Left ventricle myocardium inferior (tissue), 1 donor: ENCODE data around the gene CERS6. TPM values are rescaled to one million over a fixed set of nuclear protein-coding genes. Genes with fewer than 3 reads are reported as not detected.
"Not testable (repeated sequence)": the region's sequence is repeated elsewhere in the genome, so short reads cannot be mapped to it uniquely, and the experiment has no call there.

Experiments
- DNase-seq: peaks from one replicate; pipeline ENCODE4 v3.0.0-alpha.2; 2020
- H3K27ac ChIP-seq: fragments of 200-600 bp; replicated peaks from 2 replicates; pipeline ENCODE4 v1.8.0; 2021
- H3K27me3 ChIP-seq: fragments of 200-600 bp; 2 replicates; pipeline ENCODE4 v1.8.0; 2021; ENCODE audit warnings: low read depth
- H3K36me3 ChIP-seq: fragments of 200-600 bp; 2 replicates; pipeline ENCODE4 v1.8.0; 2021
- H3K4me1 ChIP-seq: fragments of 200-600 bp; 2 replicates; pipeline ENCODE4 v1.8.0; 2021
- H3K4me3 ChIP-seq: fragments of 200-600 bp; 2 replicates; pipeline ENCODE4 v1.8.0; 2021; ENCODE audit warnings: mild to moderate bottlenecking, moderate library complexity
- H3K9me3 ChIP-seq: fragments of 200-600 bp; replicated peaks from 2 replicates; pipeline ENCODE4 v1.8.0; 2021
- CTCF ChIP-seq: fragments of 200-600 bp; IDR thresholded peaks from 2 replicates; pipeline ENCODE4 v1.8.0; 2021; ENCODE audit warnings: antibody characterized with exemption, mild to moderate bottlenecking, borderline replicate concordance
- intact Hi-C: fragments of 100-400 bp; cut with micrococcal nuclease; formaldehyde crosslinking; loops from one replicate; pipeline ENCODE4 v1.11.0; 2022
- total RNA-seq: library from RNA; stranded (reverse); fragmentation: NEBNext Ultra II Directional; extraction: Animal tissue kit (Norgen Biotek cat#: 25700); gene quantifications from one replicate; pipeline ENCODE4 v1.2.1, GENCODE V29; 2021
- donor health status: DM: no; HTN: yes; CAD: no; lungs with severe emphysema.

The CERS6 gene
- total RNA-seq, 1 donor from 2014 or later, result 68.9 TPM

GRCh38 chr2:168496906-168497305 lies 40.8 kb downstream of the CERS6 start:
- DNase-seq, result no peak
- peaks cover 51% of the 10 kb centered on the region for H3K4me1 ChIP-seq
- intact Hi-C loops, result no loop called here

GRCh38 chr2:168499500-168499899 lies 43.4 kb downstream of the CERS6 start:
- no peak for TF ChIP-seq CTCF
- no peaks in the 10 kb centered on the region for H3K9me3 ChIP-seq
- no peak overlapping the region for H3K27ac ChIP-seq
- DNase-seq, result no peak
- H3K4me3 ChIP-seq, result no peak overlapping the region
- intact Hi-C loops, result no loop called here
- H3K36me3 ChIP-seq, result no peaks in the 10 kb centered on the region
- H3K27me3 ChIP-seq, result no peaks in the 10 kb centered on the region
- H3K4me1 ChIP-seq, result peaks cover 69% of the 10 kb centered on the region

More at GRCh38 chr2:168496906-168497305, 40.8 kb downstream of the CERS6 start:
- no peak for TF ChIP-seq CTCF
- H3K4me3 ChIP-seq, result no peak overlapping the region
- H3K36me3 ChIP-seq, result no peaks in the 10 kb centered on the region
- H3K9me3 ChIP-seq, result no peaks in the 10 kb centered on the region
- no peaks in the 10 kb centered on the region for H3K27me3 ChIP-seq
- H3K27ac ChIP-seq, result no peak overlapping the region

- DNase-seq, result no peak
- Histone ChIP-seq H3K9me3 (no peaks in the 10 kb centered on the region), H3K4me1 (peaks cover 74% of the 10 kb centered on the region), H3K36me3 (no peaks in the 10 kb centered on the region), H3K27ac (no peak overlapping the region), H3K4me3 (no peak overlapping the region), H3K27me3 (no peaks in the 10 kb centered on the region)
- no peak for TF ChIP-seq CTCF
- intact Hi-C loops, result no loop called here
Measured at GRCh38 chr2:168500516-168500915, 44.4 kb downstream of the CERS6 start.

- intact Hi-C loops, result no loop called here
- H3K4me1 ChIP-seq, result peaks cover 71% of the 10 kb centered on the region
- no peaks in the 10 kb centered on the region for H3K9me3 ChIP-seq
- H3K27ac ChIP-seq, result no peak overlapping the region
- no peak for DNase-seq
- no peak for TF ChIP-seq CTCF
- H3K27me3 ChIP-seq, result no peaks in the 10 kb centered on the region
- H3K4me3 ChIP-seq, result no peak overlapping the region
- H3K36me3 ChIP-seq, result no peaks in the 10 kb centered on the region
Measured at GRCh38 chr2:168501466-168502065, 45.5 kb downstream of the CERS6 start.

GRCh38 chr2:168502852-168503251 lies 46.8 kb downstream of the CERS6 start:
- H3K9me3 ChIP-seq, H3K27me3 ChIP-seq, H3K27ac ChIP-seq, H3K4me3 ChIP-seq, intact Hi-C loops, H3K36me3 ChIP-seq, DNase-seq: not testable (repeated sequence)
- peaks cover 72% of the 10 kb centered on the region for H3K4me1 ChIP-seq

- no peaks in the 10 kb centered on the region for H3K36me3 ChIP-seq
- TF ChIP-seq CTCF, result no peak
- no peak for DNase-seq
- H3K27ac ChIP-seq, result no peak overlapping the region
- no peak overlapping the region for H3K4me3 ChIP-seq
- no peaks in the 10 kb centered on the region for H3K27me3 ChIP-seq
- intact Hi-C loops, result no loop called here
- no peaks in the 10 kb centered on the region for H3K9me3 ChIP-seq
- peaks cover 64% of the 10 kb centered on the region for H3K4me1 ChIP-seq
Measured at GRCh38 chr2:168503901-168504300, 47.8 kb downstream of the CERS6 start.
